ENCODE results near the gene NEURL3.

DNA sequence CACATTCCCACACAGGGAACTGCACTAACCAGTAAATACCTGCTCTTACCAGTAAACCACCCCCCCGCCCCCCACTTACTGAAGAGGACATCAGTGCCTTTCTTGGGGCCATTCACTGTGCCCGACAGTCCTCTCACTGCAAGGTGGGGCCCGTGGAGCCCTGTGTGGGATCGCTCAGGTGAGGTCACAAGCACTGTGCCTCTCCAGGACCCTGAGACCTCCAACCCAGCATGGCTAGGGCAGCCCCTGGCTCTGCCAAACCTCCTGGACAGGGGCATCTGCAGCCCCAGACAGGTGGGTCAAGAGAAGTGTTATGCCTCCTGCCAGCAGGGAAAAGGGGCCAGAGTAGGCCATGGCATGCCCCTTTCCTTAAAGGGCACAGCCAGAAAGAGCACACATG lies 6.7 kb upstream of the NEURL3 start:
- TF ChIP-seq, protein P1, sequence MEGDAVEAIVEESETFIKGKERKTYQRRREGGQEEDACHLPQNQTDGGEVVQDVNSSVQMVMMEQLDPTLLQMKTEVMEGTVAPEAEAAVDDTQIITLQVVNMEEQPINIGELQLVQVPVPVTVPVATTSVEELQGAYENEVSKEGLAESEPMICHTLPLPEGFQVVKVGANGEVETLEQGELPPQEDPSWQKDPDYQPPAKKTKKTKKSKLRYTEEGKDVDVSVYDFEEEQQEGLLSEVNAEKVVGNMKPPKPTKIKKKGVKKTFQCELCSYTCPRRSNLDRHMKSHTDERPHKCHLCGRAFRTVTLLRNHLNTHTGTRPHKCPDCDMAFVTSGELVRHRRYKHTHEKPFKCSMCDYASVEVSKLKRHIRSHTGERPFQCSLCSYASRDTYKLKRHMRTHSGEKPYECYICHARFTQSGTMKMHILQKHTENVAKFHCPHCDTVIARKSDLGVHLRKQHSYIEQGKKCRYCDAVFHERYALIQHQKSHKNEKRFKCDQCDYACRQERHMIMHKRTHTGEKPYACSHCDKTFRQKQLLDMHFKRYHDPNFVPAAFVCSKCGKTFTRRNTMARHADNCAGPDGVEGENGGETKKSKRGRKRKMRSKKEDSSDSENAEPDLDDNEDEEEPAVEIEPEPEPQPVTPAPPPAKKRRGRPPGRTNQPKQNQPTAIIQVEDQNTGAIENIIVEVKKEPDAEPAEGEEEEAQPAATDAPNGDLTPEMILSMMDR (IDR thresholded peaks at IDR 0.05 in 4 of 5, conservative IDR thresholded peaks at IDR 0.05 in 1 of 5): no peak
- TF ChIP-seq POLR2A (IDR thresholded peaks at IDR 0.05): no peak

Data from gastrocnemius medialis (tissue), 4 donors.